ENCODE results near the gene OSCP1.

Gene OSCP1

GRCh38 chr1:36471830-36472641, 21.8 kb upstream of the OSCP1 start:
- no peak for DNase-seq

GRCh38 chr1:36469163-36469562, 18.9 kb upstream of the OSCP1 start:
- no peak for DNase-seq

- DNase-seq: no peak
These were observed 17.6 kb upstream of the OSCP1 start for GRCh38 chr1:36467700-36468455.

- DNase-seq: no peak
These were observed 16.8 kb upstream of the OSCP1 start for GRCh38 chr1:36467027-36467410.

GRCh38 chr1:36466370-36467026, 16.2 kb upstream of the OSCP1 start:
- DNase-seq: no peak

- DNase-seq: no peak
These were observed 15.6 kb upstream of the OSCP1 start for GRCh38 chr1:36465731-36466369.

- DNase-seq: no peak
These were observed 14.5 kb upstream of the OSCP1 start for GRCh38 chr1:36464605-36465393.

GRCh38 chr1:36463803-36464604, 13.8 kb upstream of the OSCP1 start, which contains the start of gene MRPS15:
TSS of gene MRPS15 (minus strand) at chr1:36464384. CDS start at chr1:36464275, 109 bp downstream.
- DNase-seq: peak; percentile 98

- DNase-seq: no peak
These were observed 13.2 kb upstream of the OSCP1 start for GRCh38 chr1:36463463-36463802.

- peak; percentile 77 for DNase-seq
These were observed 8.7 kb upstream of the OSCP1 start for GRCh38 chr1:36458910-36459309.

- DNase-seq: no peak
These were observed 7.4 kb upstream of the OSCP1 start for GRCh38 chr1:36457691-36458090.

- DNase-seq: no peak
These were observed 6.2 kb upstream of the OSCP1 start for GRCh38 chr1:36456391-36456928.

- DNase-seq: no peak
These were observed 5.1 kb upstream of the OSCP1 start for GRCh38 chr1:36455386-36455785.

GRCh38 chr1:36453600-36454388, 3.5 kb upstream of the OSCP1 start:
- DNase-seq: no peak

- no peak for DNase-seq
These were observed 2.8 kb upstream of the OSCP1 start for GRCh38 chr1:36453051-36453450.

GRCh38 chr1:36450919-36451305, 661 bp upstream of the OSCP1 start:
- DNase-seq: no peak

- no peak for DNase-seq
These were observed 1.7 kb downstream of the OSCP1 start for GRCh38 chr1:36448530-36449056.

- DNase-seq: no peak
These were observed 2.8 kb downstream of the OSCP1 start for GRCh38 chr1:36447450-36447849.

- DNase-seq: no peak
These were observed 3.5 kb downstream of the OSCP1 start for GRCh38 chr1:36446746-36447145.

GRCh38 chr1:36446271-36446670, 4.0 kb downstream of the OSCP1 start:
- peak; percentile 36 for DNase-seq

Measured in stimulated activated CD4-positive, alpha-beta T cell treated with anti-CD3 and anti-CD28 coated beads, Interleukin-15, amount 100 ng/mL, for 24 hours (primary cell).